ENCODE results near the gene ADAMTS17.

The ADAMTS17 gene

GRCh38 chr15:100248236-100248635 is 93.5 kb downstream of the ADAMTS17 start:
- DNase-seq (ENCODE audit: low spot score): no peak

GRCh38 chr15:100247228-100248225 is 94.2 kb downstream of the ADAMTS17 start:
- DNase-seq (ENCODE audit: low spot score): no peak

- DNase-seq (ENCODE audit: low spot score): no peak
Measured at GRCh38 chr15:100245855-100246254, 95.9 kb downstream of the ADAMTS17 start.

- DNase-seq (ENCODE audit: low spot score): no peak
Measured at GRCh38 chr15:100245487-100245820, 96.3 kb downstream of the ADAMTS17 start.

GRCh38 chr15:100244796-100245486 is 96.8 kb downstream of the ADAMTS17 start:
- DNase-seq (ENCODE audit: low spot score): no peak

- DNase-seq (ENCODE audit: low spot score): no peak
Measured at GRCh38 chr15:100242989-100243388, 98.8 kb downstream of the ADAMTS17 start.

GRCh38 chr15:100241572-100242482 is 99.9 kb downstream of the ADAMTS17 start:
- no peak for DNase-seq (ENCODE audit: low spot score)

GRCh38 chr15:100236981-100237720 is 104.6 kb downstream of the ADAMTS17 start:
- no peak for DNase-seq (ENCODE audit: low spot score)

GRCh38 chr15:100235030-100235617 is 106.7 kb downstream of the ADAMTS17 start:
- DNase-seq (ENCODE audit: low spot score): no peak

GRCh38 chr15:100234158-100235029 is 107.4 kb downstream of the ADAMTS17 start:
- DNase-seq (ENCODE audit: low spot score): no peak

- DNase-seq (ENCODE audit: low spot score): no peak
Measured at GRCh38 chr15:100230784-100231183, 111.0 kb downstream of the ADAMTS17 start.

- DNase-seq (ENCODE audit: low spot score): no peak
Measured at GRCh38 chr15:100229181-100230163, 112.3 kb downstream of the ADAMTS17 start.

GRCh38 chr15:100227781-100228180 is 114.0 kb downstream of the ADAMTS17 start:
- DNase-seq (ENCODE audit: low spot score): no peak

GRCh38 chr15:100226107-100226506 is 115.7 kb downstream of the ADAMTS17 start:
- no peak for DNase-seq (ENCODE audit: low spot score)

GRCh38 chr15:100224206-100225185 is 117.3 kb downstream of the ADAMTS17 start:
- DNase-seq (ENCODE audit: low spot score): no peak

GRCh38 chr15:100222349-100222715 is 119.4 kb downstream of the ADAMTS17 start:
- no peak for DNase-seq (ENCODE audit: low spot score)

Data from AG08395 (cell line).